Measurements from ENCODE around the gene ALDH1A3. TPM values are rescaled to one million over a fixed set of nuclear protein-coding genes. Genes with fewer than 3 reads are reported as not detected.

ALDH1A3 gene
- total and polyA plus RNA-seq, 8 donors = 6.7 to 16.3 (median 8.9) TPM

DNA sequence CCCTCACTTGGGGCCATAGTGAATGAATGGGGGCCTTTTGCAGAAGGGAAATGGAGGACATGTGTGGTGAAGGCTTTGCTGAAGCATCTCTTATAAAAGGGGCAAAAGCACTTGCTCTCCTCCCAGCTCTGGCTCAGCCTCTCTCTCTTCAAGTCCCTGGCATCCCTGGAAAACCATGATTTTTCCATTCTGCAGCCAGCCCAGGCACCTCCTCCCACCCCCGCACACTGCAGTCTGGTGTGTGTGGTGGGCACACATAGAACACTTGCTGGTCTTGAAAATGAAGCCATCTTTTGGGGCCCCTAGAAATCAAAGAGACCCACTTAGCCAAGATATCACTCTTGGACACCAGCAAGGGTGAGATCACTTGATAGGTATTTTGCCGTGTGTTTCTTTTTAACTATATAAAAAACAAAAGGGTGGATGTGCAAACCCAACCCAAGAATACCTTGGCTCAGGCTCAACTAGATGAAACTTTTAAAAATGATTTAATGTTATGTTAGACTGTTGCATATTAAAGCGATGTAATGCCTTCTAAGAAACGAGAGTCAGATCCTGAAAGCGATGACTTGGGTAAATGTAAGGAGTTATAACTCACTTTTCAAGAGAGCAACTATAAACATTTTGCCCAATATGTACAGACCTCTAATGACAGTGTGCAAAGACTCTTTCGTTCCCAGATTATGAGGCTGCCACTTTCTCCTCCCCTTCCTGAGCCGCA lies 16.4 kb upstream of the ALDH1A3 start:
- no peak for TF ChIP-seq CTCF (IDR thresholded peaks at IDR 0.05)
- no peaks in the 10 kb centered on the region for H3K4me1 ChIP-seq
- FAIRE-seq (no peak), ATAC-seq (no peak), DNase-seq (no peak)
- intact Hi-C loops (cut with DNase I) = no loop called here
- H3K9me3 ChIP-seq = no peaks in the 10 kb centered on the region
- 74 to 80% methylated on average over 7 of the region's 7 CpGs for WGBS, 2 donors
- H3K27ac ChIP-seq = no peak overlapping the region
- H3K27me3 ChIP-seq = no peaks in the 10 kb centered on the region
- H3K4me3 ChIP-seq = no peak overlapping the region
- H3K36me3 ChIP-seq = no peaks in the 10 kb centered on the region

DNA sequence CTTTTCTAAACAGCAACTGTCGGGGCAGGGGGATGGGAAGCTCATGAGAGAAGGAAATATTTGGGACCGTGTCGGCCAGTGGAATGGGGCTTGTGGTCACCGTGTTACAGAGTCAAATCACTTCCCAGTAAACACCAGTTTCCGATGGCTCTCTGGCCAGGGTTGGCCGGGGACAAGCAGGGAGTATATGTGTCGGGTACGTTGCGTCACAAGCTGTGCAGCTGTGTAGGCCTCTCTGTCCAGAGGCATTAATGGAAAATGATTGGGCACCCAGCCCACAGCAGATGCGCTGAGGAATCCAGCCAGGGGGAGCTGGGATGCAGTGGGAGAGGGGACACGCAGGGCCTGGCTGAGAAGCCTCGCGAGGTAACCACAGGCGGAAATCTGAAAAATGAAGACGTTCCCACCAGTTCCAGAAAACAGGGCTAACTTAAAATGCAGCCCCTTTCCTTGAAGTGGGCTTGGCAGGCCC lies 15.8 kb upstream of the ALDH1A3 start:
- DNase-seq = peak in 1 of 6 donors; percentile 39
- Histone ChIP-seq H3K4me1 (no peaks in the 10 kb centered on the region), H3K27me3 (no peaks in the 10 kb centered on the region), H3K36me3 (no peaks in the 10 kb centered on the region), H3K27ac (no peak overlapping the region), H3K4me3 (no peak overlapping the region), H3K9me3 (no peaks in the 10 kb centered on the region)
- intact Hi-C loops (cut with DNase I) = no loop called here
- TF ChIP-seq CTCF (IDR thresholded peaks at IDR 0.05) = no peak
- no peak for FAIRE-seq
- WGBS, 2 donors = 73 to 82% methylated on average over 15 of the region's 15 CpGs
- ATAC-seq = peak in 3 of 4 donors; percentile 44 to 69 (median 61)

DNA sequence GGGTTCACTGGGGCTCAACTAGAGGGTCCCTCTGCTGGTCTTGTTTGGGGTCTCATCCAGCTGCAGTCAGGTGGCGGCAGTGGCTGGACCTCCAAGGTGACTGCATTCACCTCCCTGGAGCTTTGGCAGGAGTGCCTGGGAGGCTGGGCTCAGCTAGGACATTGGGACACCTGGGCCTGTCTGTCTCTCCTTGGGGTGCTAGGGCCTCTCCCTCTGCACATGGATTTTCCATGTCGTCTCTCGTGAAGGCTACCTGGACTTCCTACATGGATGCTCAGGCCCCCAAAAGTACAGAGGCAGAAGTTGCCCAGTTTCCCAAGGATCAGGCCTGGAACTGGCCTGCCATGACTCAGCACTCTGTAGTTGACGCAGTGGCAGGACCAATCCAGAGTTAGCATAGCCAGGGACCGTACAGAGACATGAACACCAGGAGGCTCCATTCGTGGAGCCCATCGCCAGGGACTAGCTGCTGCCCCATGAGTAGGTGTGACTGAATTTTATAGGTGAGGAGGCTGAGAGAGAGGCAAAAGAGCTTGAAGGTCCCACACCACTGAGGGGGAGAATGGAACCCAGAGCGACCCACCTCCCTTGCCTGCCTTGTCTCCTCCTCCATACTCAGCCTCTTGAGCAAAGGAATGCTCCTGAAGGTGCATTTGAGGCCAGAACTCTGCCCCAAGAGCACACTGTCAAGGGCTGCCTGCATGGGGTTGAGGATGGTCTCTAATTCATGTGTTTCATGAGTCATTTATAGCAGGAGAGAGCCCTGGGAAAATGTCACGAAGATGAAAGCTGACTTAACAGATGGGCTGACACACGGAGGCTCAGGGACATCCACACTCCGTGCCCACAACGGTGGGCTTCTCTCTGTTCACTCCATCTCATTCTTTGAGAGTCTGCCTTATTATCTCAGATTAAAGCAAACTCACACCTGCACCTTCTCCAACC lies 13.0 kb upstream of the ALDH1A3 start:
- Histone ChIP-seq H3K9me3 (no peaks in the 10 kb centered on the region), H3K27me3 (no peaks in the 10 kb centered on the region), H3K27ac (no peak overlapping the region), H3K4me3 (no peak overlapping the region), H3K36me3 (no peaks in the 10 kb centered on the region), H3K4me1 (no peaks in the 10 kb centered on the region)
- DNase-seq (peak in 1 of 6 donors; percentile 44), ATAC-seq (no peak), FAIRE-seq (no peak)
- intact Hi-C loops (cut with DNase I) = no loop called here
- TF ChIP-seq CTCF (IDR thresholded peaks at IDR 0.05) = no peak
- 71 to 81% methylated on average over 12 of the region's 12 CpGs for WGBS, 2 donors

DNA sequence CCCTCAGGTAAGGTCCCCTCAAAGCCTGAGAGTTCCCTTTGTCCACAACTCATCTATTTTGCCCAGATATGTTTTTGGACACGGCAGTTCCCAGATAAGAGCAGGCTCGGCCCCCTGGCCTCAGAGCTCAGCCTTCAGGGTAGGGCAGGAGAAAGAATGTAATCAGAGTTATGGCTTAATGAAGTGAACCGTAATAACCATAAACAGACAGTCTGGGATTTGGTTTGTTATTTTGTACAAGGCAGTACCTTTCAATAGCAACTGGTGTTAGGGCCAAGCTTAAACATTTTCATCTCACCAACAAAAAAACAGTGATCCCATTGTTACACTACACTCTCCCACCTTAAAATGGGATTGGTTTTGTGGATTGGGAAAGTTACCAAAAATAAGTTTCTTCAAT lies 12.2 kb upstream of the ALDH1A3 start:
- Histone ChIP-seq H3K4me3 (no peak overlapping the region), H3K4me1 (no peaks in the 10 kb centered on the region), H3K27me3 (no peaks in the 10 kb centered on the region), H3K36me3 (no peaks in the 10 kb centered on the region), H3K27ac (no peak overlapping the region), H3K9me3 (no peaks in the 10 kb centered on the region)
- 51 to 57% methylated on average over 3 of the region's 3 CpGs for WGBS, 2 donors
- TF ChIP-seq CTCF (IDR thresholded peaks at IDR 0.05) = no peak
- DNase-seq (no peak), ATAC-seq (peak in 1 of 4 donors; percentile 34), FAIRE-seq (no peak)
- intact Hi-C loops (cut with DNase I) = no loop called here

Data from pancreas (tissue), 10 donors.